Gastroesophageal sphincter (tissue), 4 donors: ENCODE data around the gene RABGEF1. TPM values are rescaled to one million over a fixed set of nuclear protein-coding genes. Genes with fewer than 3 reads are reported as not detected.

Experiments
- ATAC-seq: fragments of 150-250 bp; one replicate; pipeline ENCODE4 v1.9.1; 2016; ENCODE audit warnings: mild to moderate bottlenecking, moderate library complexity
- H3K27ac ChIP-seq, 4 donors: fragments of 200-600 bp; sonication (generic) in 3 of 4; 1 replicate in 3 of 4; 2 replicates in 1 of 4; pipeline ENCODE4 v1.5.1; 2016 to 2019
- H3K27me3 ChIP-seq: fragments of 200-600 bp; sonication (generic); one replicate; pipeline ENCODE4 v1.5.1; 2019
- H3K36me3 ChIP-seq, 2 donors: fragments of 200-600 bp; sonication (generic); one replicate each; pipeline ENCODE4 v1.5.1; 2019; ENCODE audit warnings: control low read depth in 1 of 2
- H3K4me1 ChIP-seq, 3 donors: fragments of 200-600 bp; sonication (generic); 1 replicate in 2 of 3; 2 replicates in 1 of 3; pipeline ENCODE4 v1.5.1; 2016 to 2019; ENCODE audit warnings: control low read depth in 2 of 3
- H3K4me3 ChIP-seq, 2 donors: fragments of 200-600 bp; sonication (generic); one replicate each; pipeline ENCODE4 v1.5.1; 2019; ENCODE audit warnings: mild to moderate bottlenecking in 1 of 2, moderate library complexity in 1 of 2
- H3K9me3 ChIP-seq, 3 donors: fragments of 200-600 bp; sonication (generic); one replicate each; pipeline ENCODE4 v1.5.1; 2017 to 2019; ENCODE audit warnings: control low read depth in 2 of 3
- CTCF ChIP-seq, 4 experiments: fragments of 200-600 bp in 2 of 4; fragments of 450-650 bp in 2 of 4; sonication (generic) in 1 of 4; IDR thresholded peaks; one replicate each; pipeline ENCODE4 v1.5.1; 2017 to 2019; ENCODE audit warnings: antibody characterized with exemption in 4 of 4, mild to moderate bottlenecking in 2 of 4, moderate library complexity in 2 of 4
- EP300 ChIP-seq: sonication (generic); formaldehyde crosslinking; IDR thresholded peaks from one replicate; pipeline ENCODE4 v1.6.1; 2017; ENCODE audit warnings: antibody characterized with exemption, mild to moderate bottlenecking
- POLR2A ChIP-seq, 2 donors: fragments of 450-650 bp; IDR thresholded peaks; one replicate each; pipeline ENCODE4 v1.6.1; 2017; ENCODE audit warnings: antibody characterized with exemption in 2 of 2, mild to moderate bottlenecking in 2 of 2, moderate library complexity in 1 of 2
- POLR2AphosphoS5 ChIP-seq: sonication (generic); formaldehyde crosslinking; IDR thresholded peaks from one replicate; pipeline ENCODE4 v1.6.1; 2017; ENCODE audit warnings: antibody characterized with exemption
- WGBS, 2 donors: methylation state at CpG; one replicate each; pipeline ENCODE4 v1.1.5; 2018; ENCODE audit warnings: low coverage in 1 of 2; 5-methylcytosine and 5-hydroxymethylcytosine counted together
- total RNA-seq, 4 donors: library from RNA; depleted of rRNA; stranded (reverse); fragments of >200 nt; gene quantifications; one replicate each; pipeline ENCODE4 v1.1.0, GENCODE V29; 2016

RABGEF1 gene
- total RNA-seq, 4 donors from 2014 or later = 37.8 to 59.9 (median 39.8) TPM

DNA sequence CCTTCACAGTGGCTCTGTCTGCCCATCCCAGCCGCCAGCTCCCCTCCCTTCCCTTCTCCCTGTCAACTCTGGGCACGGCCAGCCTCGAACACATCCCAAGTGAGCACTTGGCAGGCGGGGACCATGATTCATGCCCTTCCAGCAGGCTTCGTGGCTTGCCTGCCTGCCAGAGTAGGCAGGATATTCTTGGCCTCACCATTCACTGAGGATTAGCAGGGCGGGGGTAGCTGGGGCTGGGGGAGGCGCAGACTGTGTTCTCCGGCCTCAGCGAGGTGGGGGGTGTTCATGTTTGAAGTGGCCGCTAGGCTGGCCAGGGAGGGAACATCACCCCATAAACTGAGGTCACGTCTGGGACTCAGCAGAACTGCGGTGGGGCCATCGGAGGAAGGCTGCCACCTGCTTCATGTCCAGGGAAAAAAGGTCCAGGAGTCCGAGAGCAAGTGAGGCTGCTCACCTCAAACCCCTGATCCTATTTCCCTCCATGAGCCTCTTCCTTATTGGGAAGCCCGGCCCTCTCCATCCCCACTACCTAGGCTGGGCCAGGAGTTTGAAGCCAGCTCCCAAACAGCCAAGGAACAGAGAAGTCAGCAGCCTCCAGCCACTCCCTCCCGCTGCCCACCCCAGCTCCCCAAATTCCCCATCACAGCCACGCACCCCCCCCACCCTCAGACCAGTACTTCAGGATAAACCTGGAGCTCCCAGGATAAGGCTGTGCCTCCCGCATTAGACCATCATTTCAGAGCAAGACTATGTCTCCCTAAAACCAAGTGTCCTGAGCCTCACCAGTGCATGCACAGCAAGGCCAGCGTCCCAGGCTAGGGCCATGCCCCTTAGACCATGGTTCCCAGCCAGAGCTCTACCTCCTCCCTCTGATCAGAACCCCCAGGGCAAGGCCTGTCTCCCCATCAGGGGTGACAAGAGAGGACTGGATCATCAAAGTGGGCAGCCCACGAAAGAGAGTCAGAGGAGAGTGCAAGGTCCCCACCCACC lies 42.8 kb upstream of the RABGEF1 start:
- Histone ChIP-seq H3K4me1 (peaks cover 0 to 35% (median 8%) of the 10 kb centered on the region in 3 donors), H3K9me3 (no peaks in the 10 kb centered on the region), H3K27me3 (no peaks in the 10 kb centered on the region), H3K36me3 (peaks cover 0 to 13% of the 10 kb centered on the region in 2 donors), H3K27ac (peak overlapping the region in 3 of 4 donors; percentile 64 to 71 (median 66)), H3K4me3 (no peak overlapping the region)
- WGBS, 2 donors = 15 to 44% methylated on average over 4 to 8 of the region's 20 CpGs
- no peak for TF ChIP-seq POLR2AphosphoS5
- TF ChIP-seq POLR2A (IDR thresholded peaks at IDR 0.05) = no peak
- TF ChIP-seq EP300 = no peak
- no peak for TF ChIP-seq CTCF (IDR thresholded peaks at IDR 0.05)
- ATAC-seq = peak; percentile 34

- peak overlapping the region in 1 of 4 donors; percentile 71 for H3K27ac ChIP-seq
- H3K4me1 ChIP-seq = peaks cover 0 to 33% (median 8%) of the 10 kb centered on the region in 3 donors
- 60% methylated on average over 1 of the region's 10 CpGs; no CpG with 5 or more reads in 1 of the 2 donors for WGBS, 2 donors
- H3K27me3 ChIP-seq = no peaks in the 10 kb centered on the region
- TF ChIP-seq CTCF (IDR thresholded peaks at IDR 0.05) = no peak
- TF ChIP-seq EP300 = no peak
- TF ChIP-seq POLR2AphosphoS5 = no peak
- TF ChIP-seq POLR2A (IDR thresholded peaks at IDR 0.05) = no peak
- H3K4me3 ChIP-seq = no peak overlapping the region
- peaks cover 0 to 11% of the 10 kb centered on the region in 2 donors for H3K36me3 ChIP-seq
- no peak for ATAC-seq
- no peaks in the 10 kb centered on the region for H3K9me3 ChIP-seq
Observed at GRCh38 chr7:66698652-66699205, 41.8 kb upstream of the RABGEF1 start.

DNA sequence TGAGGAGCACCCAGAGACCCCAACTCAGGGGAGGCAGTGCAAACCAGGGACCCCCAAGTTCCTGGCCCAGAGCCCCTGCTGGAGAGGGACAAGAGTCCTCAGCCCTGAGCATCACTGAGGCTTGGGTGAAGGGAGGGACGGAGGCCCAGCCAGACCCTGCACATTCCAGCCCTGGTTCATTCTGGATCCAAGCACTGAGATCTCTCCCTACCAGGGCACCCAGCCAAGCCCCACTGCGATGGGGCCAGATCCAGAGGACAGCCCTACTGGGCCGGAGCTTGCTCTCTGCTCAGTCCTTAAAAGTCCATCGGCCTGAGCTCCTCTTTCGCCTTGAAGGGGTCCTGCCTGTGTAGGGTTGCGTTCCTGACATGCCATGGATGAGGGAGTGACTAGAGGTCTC lies 40.5 kb upstream of the RABGEF1 start:
- TF ChIP-seq POLR2AphosphoS5 (no peak), CTCF (IDR thresholded peaks at IDR 0.05) (no peak), EP300 (no peak), POLR2A (IDR thresholded peaks at IDR 0.05) (no peak)
- H3K27me3 ChIP-seq = no peaks in the 10 kb centered on the region
- ATAC-seq = peak; percentile 74
- H3K9me3 ChIP-seq = no peaks in the 10 kb centered on the region
- peaks cover 0 to 33% (median 8%) of the 10 kb centered on the region in 3 donors for H3K4me1 ChIP-seq
- peak overlapping the region in 3 of 4 donors; percentile 54 to 72 (median 62) for H3K27ac ChIP-seq
- peaks cover 0 to 6% of the 10 kb centered on the region in 2 donors for H3K36me3 ChIP-seq
- peak overlapping the region in 1 of 2 donors; percentile 12 for H3K4me3 ChIP-seq
- WGBS, 2 donors = 0 to 38% methylated on average over 1 to 3 of the region's 6 CpGs

- peak overlapping the region in 3 of 4 donors; percentile 54 to 72 (median 62) for H3K27ac ChIP-seq
- no peak for TF ChIP-seq POLR2A (IDR thresholded peaks at IDR 0.05)
- TF ChIP-seq EP300 = no peak
- TF ChIP-seq CTCF (IDR thresholded peaks at IDR 0.05) = no peak
- TF ChIP-seq POLR2AphosphoS5 = no peak
- no peaks in the 10 kb centered on the region for H3K27me3 ChIP-seq
- ATAC-seq = no peak
- peaks cover 0 to 33% (median 8%) of the 10 kb centered on the region in 3 donors for H3K4me1 ChIP-seq
- H3K36me3 ChIP-seq = peaks cover 0 to 6% of the 10 kb centered on the region in 2 donors
- no peaks in the 10 kb centered on the region for H3K9me3 ChIP-seq
- WGBS, 2 donors = 62% methylated on average over 3 of the region's 7 CpGs; no CpG with 5 or more reads in 1 of the 2 donors
- H3K4me3 ChIP-seq = peak overlapping the region in 1 of 2 donors; percentile 12
Observed at GRCh38 chr7:66700633-66701131, 39.9 kb upstream of the RABGEF1 start.
